Activated CD8-positive, alpha-beta memory T cell treated with anti-CD3 and anti-CD28 coated beads, Interleukin-2, amount 10 ng/mL, durations not matched to agents 7 days and 5 days (primary cell): Measurements from ENCODE around the gene PPP6R2. TPM values are rescaled to one million over a fixed set of nuclear protein-coding genes. Genes with fewer than 3 reads are reported as not detected.

Experiments used
- ATAC-seq: fragments of 150-1000 bp; cut with Tn5 transposase; one replicate; pipeline ENCODE4 v1.10.0; 2021; ENCODE audit warnings: moderate library complexity
- CTCF ChIA-PET: fragments of 350-600 bp; sonication (Branson Sonifier 250); formaldehyde crosslinking; loops from one replicate; lab custom pipeline; 2021; ENCODE audit warnings: antibody characterized with exemption; lab: Charles Lee
- DNase-seq: peaks from one replicate; pipeline ENCODE4 v3.0.0-alpha.2; 2020
- H3K27ac Mint-ChIP-seq: one replicate; pipeline ENCODE4 v1.8.0; 2021; ENCODE audit warnings: mild to moderate bottlenecking, mixed read lengths
- H3K27me3 Mint-ChIP-seq: one replicate; pipeline ENCODE4 v1.8.0; 2021; ENCODE audit warnings: mixed read lengths
- H3K36me3 Mint-ChIP-seq: one replicate; pipeline ENCODE4 v1.8.0; 2021; ENCODE audit warnings: mild to moderate bottlenecking, mixed read lengths
- H3K4me1 Mint-ChIP-seq: one replicate; pipeline ENCODE4 v1.8.0; 2021; ENCODE audit warnings: mixed read lengths
- H3K4me3 Mint-ChIP-seq: one replicate; pipeline ENCODE4 v1.8.0; 2021; ENCODE audit warnings: mild to moderate bottlenecking, moderate library complexity, mixed read lengths
- H3K9me3 Mint-ChIP-seq: one replicate; pipeline ENCODE4 v1.8.0; 2022; ENCODE audit warnings: low read depth, mixed read lengths
- total RNA-seq, 2 experiments: library from RNA; stranded (reverse); gene quantifications; one replicate each; pipeline ENCODE4 v1.2.3, GENCODE V29; 2021

The PPP6R2 gene
- total RNA-seq, 2 experiments from 2014 or later: 78.7 to 98.0 TPM

- no peaks in the 10 kb centered on the region for H3K27me3 Mint-ChIP-seq
- DNase-seq (no peak), ATAC-seq (no peak)
- H3K4me3 Mint-ChIP-seq: no peak overlapping the region
- CTCF ChIA-PET: no interaction called here
- peaks cover 11% of the 10 kb centered on the region for H3K4me1 Mint-ChIP-seq
- no peak overlapping the region for H3K27ac Mint-ChIP-seq
- no peaks in the 10 kb centered on the region for H3K9me3 Mint-ChIP-seq
- H3K36me3 Mint-ChIP-seq: peaks cover 37% of the 10 kb centered on the region
Measured at GRCh38 chr22:50461979-50462540, 118.9 kb downstream of the PPP6R2 start.

GRCh38 chr22:50463188-50463900, 120.2 kb downstream of the PPP6R2 start:
- no peaks in the 10 kb centered on the region for H3K9me3 Mint-ChIP-seq
- H3K4me1 Mint-ChIP-seq: peaks cover 21% of the 10 kb centered on the region
- no peak overlapping the region for H3K4me3 Mint-ChIP-seq
- no peak for ATAC-seq
- H3K27me3 Mint-ChIP-seq: no peaks in the 10 kb centered on the region
- peaks cover 34% of the 10 kb centered on the region for H3K36me3 Mint-ChIP-seq
- CTCF ChIA-PET: interaction anchor here (0.7 to 1.5 kb wide), 3 partner anchors 9 to 34 kb away, joined by 3 to 6 read pairs (median 3); no protein-coding TSS in a partner anchor
- no peak for DNase-seq
- H3K27ac Mint-ChIP-seq: no peak overlapping the region

- ATAC-seq (no peak), DNase-seq (no peak)
- no peaks in the 10 kb centered on the region for H3K9me3 Mint-ChIP-seq
- no peak overlapping the region for H3K4me3 Mint-ChIP-seq
- CTCF ChIA-PET: interaction anchor here (1.5 kb wide), 1 partner anchor 33 kb away, joined by 6 read pairs; no protein-coding TSS in a partner anchor
- peaks cover 31% of the 10 kb centered on the region for H3K4me1 Mint-ChIP-seq
- no peaks in the 10 kb centered on the region for H3K27me3 Mint-ChIP-seq
- no peak overlapping the region for H3K27ac Mint-ChIP-seq
- peaks cover 32% of the 10 kb centered on the region for H3K36me3 Mint-ChIP-seq
Measured at GRCh38 chr22:50464451-50464850, 121.3 kb downstream of the PPP6R2 start.

- Mint-ChIP-seq H3K4me3 (no peak overlapping the region), H3K36me3 (peaks cover 30% of the 10 kb centered on the region), H3K9me3 (no peaks in the 10 kb centered on the region), H3K27ac (no peak overlapping the region), H3K4me1 (peaks cover 35% of the 10 kb centered on the region), H3K27me3 (no peaks in the 10 kb centered on the region)
- DNase-seq (no peak), ATAC-seq (no peak)
- CTCF ChIA-PET: interaction anchor here (0.7 kb wide), 2 partner anchors 43 to 57 kb away, joined by 3 read pairs; no protein-coding TSS in a partner anchor
Measured at GRCh38 chr22:50465066-50465930, 122.2 kb downstream of the PPP6R2 start.

GRCh38 chr22:50467341-50467740, 124.2 kb downstream of the PPP6R2 start:
- Mint-ChIP-seq H3K4me1 (peaks cover 56% of the 10 kb centered on the region), H3K9me3 (no peaks in the 10 kb centered on the region), H3K27ac (no peak overlapping the region), H3K36me3 (peaks cover 24% of the 10 kb centered on the region), H3K27me3 (no peaks in the 10 kb centered on the region), H3K4me3 (no peak overlapping the region)
- no peak for DNase-seq
- no peak for ATAC-seq
- CTCF ChIA-PET: interaction anchor here (0.6 to 1.3 kb wide), 3 partner anchors 11 to 31 kb away, joined by 3 read pairs; no protein-coding TSS in a partner anchor

- Mint-ChIP-seq H3K4me3 (no peak overlapping the region), H3K4me1 (peaks cover 61% of the 10 kb centered on the region), H3K36me3 (peaks cover 25% of the 10 kb centered on the region), H3K27me3 (no peaks in the 10 kb centered on the region), H3K9me3 (no peaks in the 10 kb centered on the region), H3K27ac (peak overlapping the region; percentile 88)
- CTCF ChIA-PET: interaction anchor here (0.6 to 4.0 kb wide), 7 partner anchors 9 to 154 kb away, joined by 3 to 20 read pairs (median 3); partner anchors contain the start of gene SCO2
- no peak for DNase-seq
- no peak for ATAC-seq
Measured at GRCh38 chr22:50467773-50468440, 124.8 kb downstream of the PPP6R2 start.

GRCh38 chr22:50468626-50469025, 125.5 kb downstream of the PPP6R2 start:
- DNase-seq: no peak

GRCh38 chr22:50469377-50470305, 126.5 kb downstream of the PPP6R2 start:
- Mint-ChIP-seq H3K9me3 (no peaks in the 10 kb centered on the region), H3K4me3 (peak overlapping the region; percentile 69), H3K27me3 (no peaks in the 10 kb centered on the region), H3K27ac (peak overlapping the region; percentile 88), H3K4me1 (peaks cover 69% of the 10 kb centered on the region), H3K36me3 (peaks cover 19% of the 10 kb centered on the region)
- CTCF ChIA-PET: interaction anchor here (0.6 to 4.0 kb wide), 15 partner anchors 12 to 193 kb away, joined by 3 to 20 read pairs (median 5); partner anchors contain the start of genes ADM2, LMF2, NCAPH2 and SCO2
- ATAC-seq (peak; percentile 77), DNase-seq (peak; percentile 99)

More at GRCh38 chr22:50468626-50469025, 125.5 kb downstream of the PPP6R2 start:
- Mint-ChIP-seq H3K4me3 (peak overlapping the region; percentile 69), H3K36me3 (peaks cover 26% of the 10 kb centered on the region), H3K27me3 (no peaks in the 10 kb centered on the region), H3K4me1 (peaks cover 69% of the 10 kb centered on the region), H3K27ac (peak overlapping the region; percentile 88), H3K9me3 (no peaks in the 10 kb centered on the region)
- no peak for ATAC-seq
- CTCF ChIA-PET: interaction anchor here (0.6 to 4.0 kb wide), 8 partner anchors 10 to 153 kb away, joined by 3 to 20 read pairs (median 4); partner anchors contain the start of genes LMF2, NCAPH2 and SCO2

GRCh38 chr22:50470491-50470890, 127.4 kb downstream of the PPP6R2 start:
- CTCF ChIA-PET: interaction anchor here (0.6 to 4.0 kb wide), 13 partner anchors 10 to 194 kb away, joined by 3 to 20 read pairs (median 6); partner anchors contain the start of genes ADM2, LMF2, SCO2 and TYMP
- no peaks in the 10 kb centered on the region for H3K9me3 Mint-ChIP-seq
- H3K4me1 Mint-ChIP-seq: peaks cover 72% of the 10 kb centered on the region
- peak overlapping the region; percentile 69 for H3K4me3 Mint-ChIP-seq
- DNase-seq (peak; percentile 61), ATAC-seq (no peak)
- H3K27ac Mint-ChIP-seq: peak overlapping the region; percentile 88
- no peaks in the 10 kb centered on the region for H3K27me3 Mint-ChIP-seq
- peaks cover 19% of the 10 kb centered on the region for H3K36me3 Mint-ChIP-seq

- Mint-ChIP-seq H3K36me3 (peaks cover 14% of the 10 kb centered on the region), H3K4me3 (peak overlapping the region; percentile 69), H3K27ac (peak overlapping the region; percentile 88), H3K27me3 (no peaks in the 10 kb centered on the region), H3K9me3 (no peaks in the 10 kb centered on the region), H3K4me1 (peaks cover 72% of the 10 kb centered on the region)
- CTCF ChIA-PET: interaction anchor here (1.1 to 4.0 kb wide), 12 partner anchors 9 to 150 kb away, joined by 3 to 28 read pairs (median 10); partner anchors contain the start of genes ADM2, SCO2 and TYMP
- DNase-seq: no peak
- ATAC-seq: no peak
Measured at GRCh38 chr22:50471197-50471847, 128.2 kb downstream of the PPP6R2 start.

GRCh38 chr22:50471962-50472361, 128.8 kb downstream of the PPP6R2 start:
- Mint-ChIP-seq H3K36me3 (peaks cover 8% of the 10 kb centered on the region), H3K27me3 (no peaks in the 10 kb centered on the region), H3K4me3 (peak overlapping the region; percentile 23), H3K4me1 (peaks cover 67% of the 10 kb centered on the region), H3K27ac (peak overlapping the region; percentile 88), H3K9me3 (no peaks in the 10 kb centered on the region)
- ATAC-seq: no peak
- CTCF ChIA-PET: interaction anchor here (0.6 to 4.0 kb wide), 11 partner anchors 10 to 195 kb away, joined by 3 to 28 read pairs (median 10); partner anchors contain the start of genes ADM2 and SCO2
- DNase-seq: no peak
